Measurements from ENCODE around the gene CPT1A.

CPT1A gene

DNA sequence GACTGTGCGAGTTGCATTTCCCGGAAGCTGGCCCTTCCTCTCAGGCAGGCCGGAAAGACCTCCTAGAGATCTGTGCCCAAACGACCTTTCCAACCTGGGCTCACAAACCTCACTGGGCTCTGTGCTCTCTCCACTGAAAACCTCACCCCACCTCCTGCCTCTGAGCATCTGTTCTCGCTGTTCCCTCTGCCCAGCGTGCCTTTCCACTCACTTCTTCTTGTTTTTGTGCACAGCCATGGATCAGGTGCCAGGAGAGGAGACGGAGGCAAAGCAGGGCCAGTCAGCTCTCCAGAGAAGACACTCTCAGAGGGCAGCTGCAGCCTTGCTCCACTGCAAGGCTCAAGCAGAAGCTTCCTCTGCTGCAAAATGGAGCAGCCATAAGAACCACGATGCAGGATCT, 10.9 kb upstream of the CPT1A start:
- no peak for DNase-seq

GRCh38 chr11:68848429-68848828, 6.7 kb upstream of the CPT1A start:
- no peak for DNase-seq

- DNase-seq, result no peak
These were observed 5.7 kb upstream of the CPT1A start for GRCh38 chr11:68847395-68847794.

DNA sequence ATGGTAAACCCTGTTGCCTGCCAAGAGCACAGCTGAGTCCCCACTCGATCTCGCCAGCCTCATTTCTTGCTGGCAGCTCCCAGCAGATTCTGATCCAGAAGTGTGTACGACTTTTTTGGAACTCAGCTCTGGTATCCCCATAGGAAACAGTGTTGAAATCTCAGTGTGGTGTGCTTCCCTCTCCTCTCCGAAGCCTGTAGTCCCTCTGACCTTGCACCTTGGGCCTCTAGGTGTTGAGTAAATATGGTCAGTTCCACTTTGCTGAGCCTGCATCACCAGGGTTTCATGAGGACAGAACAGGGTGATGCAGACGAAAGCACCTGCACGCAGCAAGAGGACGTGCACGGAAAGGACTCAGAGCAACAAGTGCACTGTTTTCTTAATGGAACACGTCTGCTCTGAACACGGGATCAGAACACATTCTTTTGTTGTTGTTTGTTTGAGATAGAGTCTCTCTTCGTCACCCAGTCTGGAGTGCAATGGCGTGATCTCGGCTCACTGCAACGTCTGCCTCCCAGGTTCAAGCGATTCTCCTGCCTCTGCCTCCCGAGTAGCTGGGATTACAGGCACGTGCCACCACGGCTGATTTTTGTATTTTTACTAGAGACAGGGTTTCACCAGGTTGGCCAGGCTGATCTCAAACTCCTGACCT, 3.8 kb upstream of the CPT1A start:
- no peak for DNase-seq

GRCh38 chr11:68844801-68845200, 3.1 kb upstream of the CPT1A start:
- DNase-seq, result no peak

DNA sequence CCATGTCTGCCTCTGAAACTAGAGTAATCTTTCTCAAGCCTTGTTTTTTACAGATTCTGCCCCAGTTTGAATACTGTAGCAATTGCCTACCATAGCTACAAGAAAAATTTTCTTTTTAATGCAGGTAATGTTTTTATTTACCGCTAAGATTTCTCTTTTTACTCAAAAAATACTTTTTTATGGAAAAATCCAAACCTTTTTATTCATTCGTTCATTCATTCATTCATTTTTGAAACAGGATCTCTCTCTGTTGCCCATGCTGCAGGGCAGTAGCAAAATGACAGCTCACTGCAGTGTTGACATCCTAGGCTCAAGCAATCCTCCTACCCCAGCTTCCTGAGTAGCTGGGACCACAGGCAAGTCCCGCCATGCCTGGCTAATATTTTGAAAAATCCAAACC, 2.7 kb upstream of the CPT1A start:
- no peak for DNase-seq

DNA sequence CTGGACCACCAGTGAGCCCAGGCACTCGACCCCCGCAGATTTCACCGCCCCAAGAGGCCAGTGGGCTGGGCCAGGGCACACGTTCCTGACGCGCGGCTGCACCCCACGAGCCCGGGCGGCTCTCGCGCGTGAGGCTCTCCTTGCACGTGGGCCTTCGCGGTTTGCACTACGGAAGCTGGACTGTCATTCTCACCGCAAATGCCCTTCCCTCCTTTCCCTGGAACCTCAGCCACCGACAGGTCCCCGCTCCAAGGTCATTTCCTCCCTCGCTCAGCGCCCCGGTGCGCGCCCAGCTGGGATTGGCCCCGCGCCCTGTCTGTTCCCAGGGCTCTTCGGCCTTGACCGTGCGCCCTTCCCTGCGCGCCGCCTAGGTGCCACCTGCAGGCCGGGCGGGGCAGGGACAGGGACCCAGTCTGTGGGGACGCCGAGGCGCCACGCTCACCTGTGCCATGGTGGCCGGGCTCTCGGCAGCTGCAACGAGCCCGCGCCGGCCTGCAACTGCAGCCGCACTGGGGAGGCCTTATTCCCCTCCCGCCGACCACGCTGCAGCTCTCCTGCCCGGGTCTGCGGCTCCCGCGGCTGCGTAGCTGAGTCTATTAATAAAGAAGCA, 2.1 kb upstream of the CPT1A start:
- DNase-seq, result peak; percentile 84

DNA sequence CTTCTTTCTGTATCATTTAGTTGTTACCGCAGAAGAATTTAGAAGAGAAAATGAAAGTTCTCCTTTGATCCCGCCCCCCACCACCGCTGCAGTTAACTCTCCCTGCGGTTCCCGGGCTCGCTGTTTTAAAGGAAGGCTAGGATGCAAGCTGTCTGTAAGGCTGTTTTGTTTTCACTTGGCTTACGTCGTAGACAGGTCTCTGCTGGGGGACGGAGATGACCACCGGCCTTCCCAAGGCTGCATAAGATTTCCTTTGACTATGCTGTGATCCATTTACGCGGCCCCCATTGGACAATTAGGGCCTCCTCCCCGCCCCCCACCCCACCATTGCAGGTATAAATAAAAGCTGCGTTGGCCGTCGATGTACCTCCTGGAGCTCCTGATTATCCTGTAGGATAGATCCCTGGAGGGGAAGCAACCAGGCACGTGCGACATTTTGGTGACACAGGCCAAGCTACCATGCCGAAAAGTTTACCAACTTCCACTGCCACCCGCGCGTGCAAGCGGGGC, 1.4 kb upstream of the CPT1A start:
- peak; percentile 69 for DNase-seq

DNA sequence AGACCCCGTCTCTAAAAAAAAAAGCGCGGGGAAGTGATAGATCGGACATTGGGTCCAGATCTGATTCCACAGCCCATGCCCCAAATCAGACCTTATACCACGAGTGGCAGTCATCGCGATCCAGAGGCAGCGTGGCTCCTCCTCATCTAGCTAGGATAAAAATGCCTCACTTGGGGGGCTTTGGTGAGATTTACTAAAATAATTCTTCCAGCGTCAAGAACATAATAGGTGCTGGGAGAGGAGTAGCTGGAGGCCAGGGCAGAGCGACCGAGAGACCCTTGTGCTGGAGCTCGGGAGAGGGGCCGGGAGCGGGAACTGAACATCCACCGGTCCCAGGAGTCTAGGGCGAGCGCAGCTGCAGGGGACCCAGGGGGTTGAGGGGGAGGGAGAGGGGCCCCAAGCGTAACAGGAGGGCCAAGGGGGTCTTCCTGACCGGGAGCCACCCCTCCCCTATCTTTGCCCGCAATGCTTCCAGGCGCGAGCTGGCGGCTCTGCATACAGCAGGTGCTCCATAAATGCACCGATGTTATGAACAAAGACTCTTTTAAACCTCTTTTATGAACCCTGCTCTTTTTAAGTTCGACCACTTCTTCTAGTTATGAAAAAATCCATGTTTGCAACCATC, 823 bp upstream of the CPT1A start:
- peak; percentile 35 for DNase-seq

- peak; percentile 55 for DNase-seq
These were observed 759 bp downstream of the CPT1A start for GRCh38 chr11:68840661-68841653.

DNA sequence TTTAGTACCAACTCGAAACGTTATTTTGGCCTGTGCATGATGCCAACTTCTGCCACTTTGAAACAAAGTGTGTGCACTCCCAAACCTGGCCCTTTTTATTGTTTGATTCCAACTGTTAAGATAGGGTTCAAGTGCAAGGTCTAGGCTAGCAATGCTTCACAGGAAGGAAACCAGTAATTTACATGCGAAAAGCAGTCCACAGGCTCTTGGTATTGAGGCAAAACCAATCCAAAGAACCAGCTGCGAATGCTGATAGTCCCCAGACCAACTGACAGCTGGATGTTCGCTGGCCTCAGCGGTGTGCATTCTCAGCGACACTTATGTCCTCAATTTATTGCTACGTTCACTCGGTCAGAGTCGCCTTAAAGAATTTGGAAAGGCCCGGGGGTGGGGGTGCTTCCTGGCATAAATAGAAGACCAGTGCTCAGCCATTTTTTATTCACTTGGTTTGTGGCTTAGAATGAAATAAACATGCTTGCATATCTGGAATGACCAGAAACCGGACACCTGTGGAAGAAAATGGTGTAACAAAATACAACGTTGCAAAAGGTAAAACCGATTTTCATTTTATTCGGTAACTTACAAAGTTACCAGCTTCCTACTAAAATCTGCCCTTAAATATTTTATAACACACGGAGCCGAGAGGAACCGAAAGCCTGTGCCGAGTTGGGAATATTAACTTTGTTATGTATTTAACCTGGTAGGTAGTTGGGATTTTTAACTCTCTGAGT, 1.6 kb downstream of the CPT1A start:
- peak; percentile 86 for DNase-seq

DNA sequence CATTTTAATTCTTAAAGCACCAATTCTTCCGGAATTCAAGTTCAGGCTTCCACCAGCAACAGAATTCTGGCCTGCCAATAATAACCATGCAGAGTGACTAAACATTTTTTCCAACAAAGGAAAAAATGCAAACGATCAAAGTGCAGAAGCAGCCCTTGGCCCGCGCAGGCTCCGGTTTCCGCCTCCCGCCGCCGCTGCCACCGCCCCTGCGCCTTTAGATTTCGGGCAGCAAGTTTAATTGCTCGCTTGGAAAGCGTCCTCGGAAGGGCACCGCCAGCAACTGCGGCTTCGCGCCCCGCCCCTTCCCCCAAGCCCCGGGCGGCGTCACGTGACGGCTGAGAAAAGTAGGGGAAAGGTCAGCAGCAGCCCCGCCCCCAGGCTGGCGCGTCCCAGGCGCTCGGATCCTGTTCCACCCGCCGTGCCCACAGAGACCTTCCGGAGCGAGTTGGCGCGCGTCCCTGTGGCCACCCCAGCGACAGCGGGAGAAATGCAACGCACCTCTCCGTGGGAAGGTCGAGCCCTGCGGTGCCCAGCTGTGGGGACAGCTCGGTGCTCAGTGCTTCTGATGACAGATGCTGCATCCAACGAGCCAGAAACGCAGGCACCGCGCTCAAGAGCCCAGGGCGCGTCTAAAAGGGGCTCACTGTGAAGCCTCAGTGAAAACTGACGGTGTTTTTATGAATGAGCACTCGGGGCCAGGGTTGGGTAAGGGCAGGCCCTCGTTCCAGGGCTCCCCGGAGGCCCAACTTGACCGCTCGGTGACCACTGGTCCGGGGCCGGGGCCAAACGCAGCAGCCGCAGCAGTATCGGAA, 2.5 kb downstream of the CPT1A start:
- peak; percentile 94 for DNase-seq

DNA sequence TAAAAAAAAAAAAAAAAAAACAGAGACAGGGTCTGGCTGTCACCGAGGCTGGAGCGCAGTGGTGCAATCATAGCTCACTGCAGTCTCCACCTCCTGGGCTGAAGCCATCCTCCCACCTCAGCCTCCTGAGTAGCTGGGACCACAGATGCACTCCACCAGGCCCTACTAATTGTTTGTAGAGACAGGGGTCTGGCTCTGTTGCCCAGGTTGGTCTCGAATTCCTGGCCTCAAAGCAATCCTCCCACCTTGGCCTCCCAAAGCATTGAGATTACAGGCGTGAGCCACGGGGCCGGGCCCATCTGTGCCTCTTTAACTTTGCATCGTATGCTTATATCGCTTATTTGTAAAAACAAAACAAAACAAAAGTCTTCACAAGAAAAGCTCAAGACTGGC, 3.1 kb downstream of the CPT1A start:
- peak; percentile 42 for DNase-seq

DNA sequence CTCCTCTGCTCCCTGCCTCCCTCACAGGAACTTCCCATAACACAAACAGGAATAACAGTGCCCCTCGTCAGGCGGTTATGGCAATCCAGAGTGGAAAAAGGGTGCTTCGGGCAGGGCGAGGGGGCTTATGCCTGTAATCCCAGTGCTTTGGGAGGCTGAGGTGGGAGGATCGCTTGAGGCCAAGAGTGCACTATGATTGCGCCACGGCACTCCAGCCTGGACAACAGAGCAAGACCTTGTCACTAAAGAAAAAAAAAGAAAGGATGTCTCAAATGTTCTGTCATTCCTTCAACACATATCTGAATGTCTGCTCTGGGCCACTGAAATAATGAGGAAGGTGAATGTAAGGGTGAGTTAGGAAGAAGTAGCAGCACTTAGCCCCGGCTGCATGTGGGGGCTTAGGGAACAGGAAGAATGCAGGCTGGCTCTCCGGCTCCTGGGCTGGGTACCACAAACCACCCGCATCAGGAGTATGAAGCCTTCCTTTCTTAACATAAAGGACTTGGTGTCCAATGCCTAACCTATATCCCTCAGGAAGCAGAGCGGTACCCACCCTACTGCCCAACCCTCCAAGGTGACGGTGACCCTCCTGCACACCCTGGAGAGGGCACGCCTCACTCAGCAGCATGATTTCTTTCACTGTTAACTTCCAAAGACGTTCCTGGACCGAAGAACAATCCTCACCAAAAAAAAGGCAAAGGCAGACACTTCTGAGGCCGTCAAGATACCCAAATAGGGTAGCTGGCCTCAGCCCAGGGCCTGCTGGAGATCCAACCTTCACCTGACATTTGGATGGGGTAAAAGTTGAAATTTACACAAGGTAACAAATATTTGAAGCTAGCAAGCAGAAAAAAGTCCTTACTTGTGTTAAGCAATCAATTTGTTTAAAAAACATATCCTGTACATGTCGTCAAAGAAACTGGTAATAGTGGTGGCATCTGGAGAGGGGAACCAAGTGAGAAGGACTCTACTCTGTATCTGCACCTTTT, 3.8 kb downstream of the CPT1A start:
- DNase-seq, result no peak

DNA sequence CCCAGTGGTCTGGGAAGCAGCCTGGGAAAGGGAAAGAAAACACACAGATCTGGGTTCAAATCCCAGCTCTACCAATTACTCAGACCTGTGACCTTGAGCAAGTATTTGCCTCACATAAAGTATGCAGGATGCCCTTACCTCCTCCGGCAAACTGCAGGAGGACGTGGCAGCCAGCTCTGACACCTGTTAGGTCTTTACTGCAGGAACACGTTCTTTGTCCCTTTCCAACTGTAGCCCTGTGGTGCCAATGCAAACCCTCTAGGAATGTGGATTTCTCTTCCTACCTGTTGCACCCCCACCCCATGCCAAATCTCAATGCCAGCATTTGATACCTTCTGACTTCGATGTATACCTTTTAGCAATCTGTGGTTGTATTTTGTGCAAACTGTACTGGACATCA, 6.0 kb downstream of the CPT1A start:
- DNase-seq, result no peak

GRCh38 chr11:68835328-68835727, 6.4 kb downstream of the CPT1A start:
- no peak for DNase-seq

GRCh38 chr11:68832476-68833181, 9.1 kb downstream of the CPT1A start:
- no peak for DNase-seq

- no peak for DNase-seq
These were observed 10.6 kb downstream of the CPT1A start for GRCh38 chr11:68831124-68831523.

GRCh38 chr11:68829581-68829980, 12.1 kb downstream of the CPT1A start:
- DNase-seq, result no peak

- DNase-seq, result no peak
These were observed 12.8 kb downstream of the CPT1A start for GRCh38 chr11:68828957-68829356.

All from hematopoietic multipotent progenitor cell treated with erythropoietin and hydrocortisone succinate and interleukin-3 and kit ligand, for 8 days (in vitro differentiated cells).